Peyer's patch (tissue), 4 donors: ENCODE data around the gene KISS1R.

Experiments used
- CTCF ChIP-seq, 6 experiments: fragments of 450-650 bp in 4 of 6; fragments of 200-600 bp in 2 of 6; sonication (generic) in 1 of 6; IDR thresholded peaks; one replicate each; pipeline ENCODE4 v1.5.1; 2017 to 2019; ENCODE audit warnings: antibody characterized with exemption in 6 of 6, mild to moderate bottlenecking in 3 of 6, moderate library complexity in 1 of 6
- POLR2A ChIP-seq, 2 donors: fragments of 450-650 bp; IDR thresholded peaks; one replicate each; pipeline ENCODE4 v1.5.1; 2017; ENCODE audit warnings: antibody characterized with exemption in 2 of 2, mild to moderate bottlenecking in 2 of 2, moderate library complexity in 2 of 2

GRCh38 chr19:944663-945241 is 27.6 kb downstream of the KISS1R start:
- TF ChIP-seq CTCF (IDR thresholded peaks at IDR 0.05) (no peak), POLR2A (IDR thresholded peaks at IDR 0.05) (no peak)
